SH-SY5Y (cell line): ENCODE results near the gene EXOSC5.

Experiments
- GATA2 ChIP-seq: IDR thresholded peaks from 2 replicates; pipeline ENCODE4 v1.6.1; 2011; ENCODE audit warnings: mild to moderate bottlenecking, low read depth, low read length
- GATA3 ChIP-seq: IDR thresholded peaks from 2 replicates; pipeline ENCODE4 v1.6.1; 2011; ENCODE audit warnings: low read depth, mild to moderate bottlenecking, low read length, moderate library complexity

DNA sequence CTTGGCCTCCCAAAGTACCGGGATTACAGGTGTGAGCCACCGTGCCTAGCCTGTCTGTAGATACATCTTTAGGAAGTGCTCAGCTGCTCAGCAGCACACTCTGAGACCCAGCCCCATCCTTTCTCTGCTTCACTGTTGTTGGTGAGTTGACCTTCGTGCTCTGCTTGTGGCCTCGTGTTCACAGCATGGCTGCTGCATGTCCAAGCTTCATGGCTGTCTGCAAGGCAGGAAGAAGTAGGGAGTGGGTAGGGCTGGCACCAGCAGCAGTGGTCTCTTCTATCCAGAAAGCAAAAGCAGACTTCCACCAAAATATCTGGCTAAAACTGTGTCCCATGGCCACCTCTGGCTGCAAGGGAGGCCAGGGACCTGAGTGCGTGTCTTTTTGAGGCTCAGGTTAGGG, 15.8 kb upstream of the EXOSC5 start:
- no peak for TF ChIP-seq GATA2
- TF ChIP-seq GATA3, result no peak
